ENCODE data around the gene ZSWIM3.

DNA sequence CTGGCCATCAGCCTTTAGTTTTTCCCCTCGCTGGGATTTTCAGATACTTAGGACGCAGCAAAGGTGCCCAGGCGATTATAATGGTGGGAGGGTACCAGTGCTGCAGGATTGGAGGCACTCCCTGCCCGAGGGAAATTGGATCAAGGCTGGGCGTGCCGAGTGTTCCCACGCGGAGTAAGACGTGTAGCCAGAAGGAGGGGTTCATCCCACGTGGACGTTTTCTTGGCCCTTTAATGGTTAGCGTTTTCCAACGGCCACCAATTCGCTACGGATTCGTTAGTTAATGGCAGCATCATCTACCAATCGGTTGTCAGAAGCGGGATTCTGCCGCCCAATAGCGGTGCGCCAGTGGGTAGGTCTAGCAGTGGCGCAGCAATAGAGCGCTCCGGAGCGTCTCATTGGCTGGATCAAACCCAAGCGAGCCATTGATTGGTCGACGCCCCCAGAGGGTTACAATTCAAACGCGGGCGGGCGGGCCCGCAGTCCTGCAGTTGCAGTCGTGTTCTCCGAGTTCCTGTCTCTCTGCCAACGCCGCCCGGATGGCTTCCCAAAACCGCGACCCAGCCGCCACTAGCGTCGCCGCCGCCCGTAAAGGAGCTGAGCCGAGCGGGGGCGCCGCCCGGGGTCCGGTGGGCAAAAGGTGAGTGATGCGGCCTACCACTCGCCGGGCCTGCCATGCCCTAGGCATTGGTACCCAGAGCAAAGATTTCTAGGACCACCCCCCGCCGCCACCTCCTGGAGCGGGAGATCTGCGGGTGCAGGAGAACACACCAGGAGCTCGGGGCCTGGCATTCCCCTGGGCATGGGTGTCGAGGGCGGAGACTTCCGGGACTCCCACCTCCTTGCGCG is 45.0 kb upstream of the ZSWIM3 start, which contains the start of gene UBE2C:
- TF ChIP-seq, protein P1, sequence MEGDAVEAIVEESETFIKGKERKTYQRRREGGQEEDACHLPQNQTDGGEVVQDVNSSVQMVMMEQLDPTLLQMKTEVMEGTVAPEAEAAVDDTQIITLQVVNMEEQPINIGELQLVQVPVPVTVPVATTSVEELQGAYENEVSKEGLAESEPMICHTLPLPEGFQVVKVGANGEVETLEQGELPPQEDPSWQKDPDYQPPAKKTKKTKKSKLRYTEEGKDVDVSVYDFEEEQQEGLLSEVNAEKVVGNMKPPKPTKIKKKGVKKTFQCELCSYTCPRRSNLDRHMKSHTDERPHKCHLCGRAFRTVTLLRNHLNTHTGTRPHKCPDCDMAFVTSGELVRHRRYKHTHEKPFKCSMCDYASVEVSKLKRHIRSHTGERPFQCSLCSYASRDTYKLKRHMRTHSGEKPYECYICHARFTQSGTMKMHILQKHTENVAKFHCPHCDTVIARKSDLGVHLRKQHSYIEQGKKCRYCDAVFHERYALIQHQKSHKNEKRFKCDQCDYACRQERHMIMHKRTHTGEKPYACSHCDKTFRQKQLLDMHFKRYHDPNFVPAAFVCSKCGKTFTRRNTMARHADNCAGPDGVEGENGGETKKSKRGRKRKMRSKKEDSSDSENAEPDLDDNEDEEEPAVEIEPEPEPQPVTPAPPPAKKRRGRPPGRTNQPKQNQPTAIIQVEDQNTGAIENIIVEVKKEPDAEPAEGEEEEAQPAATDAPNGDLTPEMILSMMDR (IDR thresholded peaks at IDR 0.05) = no peak
- peak in 1 of 2 donors; percentile 11 for TF ChIP-seq POLR2AphosphoS5 (IDR thresholded peaks at IDR 0.05)

Data from upper lobe of left lung (tissue), 4 donors.